Liver (tissue), 9 donors: ENCODE data around the gene EGLN1. TPM values are rescaled to one million over a fixed set of nuclear protein-coding genes. Genes with fewer than 3 reads are reported as not detected.

Experiments used
- DNase-seq: peaks from one replicate; pipeline ENCODE4 v3.0.0-alpha.2; 2017; ENCODE audit warnings: low spot score
- H3K27ac ChIP-seq, 2 donors: one replicate each; pipeline ENCODE4 v1.7.0; 2013; ENCODE audit warnings: inconsistent platforms in 2 of 2, low read length in 2 of 2, control low read depth in 1 of 2, low read depth in 1 of 2, mild to moderate bottlenecking in 1 of 2
- H3K27me3 ChIP-seq, 4 donors: one replicate each; pipeline versions ENCODE4 v1.6.1 to v1.7.0; 2013; ENCODE audit warnings: low read length in 3 of 4, inconsistent platforms in 1 of 4, mild to moderate bottlenecking in 1 of 4, moderate library complexity in 1 of 4; ENCODE audit not compliant: control insufficient read depth in 4 of 4, insufficient read depth in 4 of 4
- H3K36me3 ChIP-seq, 4 donors: one replicate each; pipeline versions ENCODE4 v1.6.1 to v1.7.0; 2013; ENCODE audit warnings: low read length in 3 of 4, mild to moderate bottlenecking in 3 of 4, low read depth in 1 of 4, moderate library complexity in 1 of 4; ENCODE audit not compliant: control insufficient read depth in 4 of 4, insufficient read depth in 3 of 4
- H3K4me1 ChIP-seq, 4 donors: one replicate each; pipeline versions ENCODE4 v1.6.1 to v1.7.0; 2013; ENCODE audit warnings: low read length in 3 of 4, mild to moderate bottlenecking in 3 of 4, moderate library complexity in 1 of 4; ENCODE audit not compliant: control insufficient read depth in 4 of 4, insufficient read depth in 4 of 4
- H3K4me3 ChIP-seq, 3 donors: one replicate each; pipeline versions ENCODE4 v1.6.1 to v1.7.0; 2013; ENCODE audit warnings: low read length in 3 of 3, control low read depth in 1 of 3, low read depth in 1 of 3, mild to moderate bottlenecking in 1 of 3
- H3K9ac ChIP-seq, 2 donors: one replicate each; pipeline ENCODE4 v1.7.0; 2013; ENCODE audit warnings: low read length in 2 of 2, mild to moderate bottlenecking in 2 of 2, moderate library complexity in 2 of 2, control low read depth in 1 of 2, low read depth in 1 of 2
- H3K9me3 ChIP-seq, 4 donors: one replicate each; pipeline versions ENCODE4 v1.6.1 to v1.7.0; 2013; ENCODE audit warnings: low read length in 3 of 4; ENCODE audit not compliant: control insufficient read depth in 4 of 4
- EGR1 ChIP-seq, 2 donors: IDR thresholded peaks; 2 replicates each; pipeline ENCODE4 v1.6.1; 2016 to 2018; ENCODE audit warnings: antibody characterized with exemption in 2 of 2, low read depth in 2 of 2
- FOXA1 ChIP-seq: IDR thresholded peaks from 2 replicates; pipeline ENCODE4 v1.6.1; 2016; ENCODE audit warnings: antibody characterized with exemption
- FOXA2 ChIP-seq: IDR thresholded peaks from 2 replicates; pipeline ENCODE4 v1.6.1; 2016; ENCODE audit warnings: antibody characterized with exemption
- JUND ChIP-seq, 2 donors: IDR thresholded peaks; 2 replicates each; pipeline ENCODE4 v1.6.1; 2016; ENCODE audit warnings: antibody characterized with exemption in 2 of 2
- NR2F2 ChIP-seq: IDR thresholded peaks from 2 replicates; pipeline ENCODE4 v1.6.1; 2016; ENCODE audit warnings: antibody characterized with exemption
- RAD21 ChIP-seq, 2 donors: IDR thresholded peaks; 2 replicates each; pipeline ENCODE4 v1.6.1; 2016; ENCODE audit warnings: antibody characterized with exemption in 2 of 2, mild to moderate bottlenecking in 2 of 2
- RXRA ChIP-seq, 2 donors: IDR thresholded peaks; 2 replicates each; pipeline ENCODE4 v1.6.1; 2017 to 2018; ENCODE audit warnings: antibody characterized with exemption in 2 of 2, mild to moderate bottlenecking in 1 of 2
- SP1 ChIP-seq: IDR thresholded peaks from 2 replicates; pipeline ENCODE4 v1.6.1; 2018; ENCODE audit warnings: antibody characterized with exemption, mild to moderate bottlenecking
- YY1 ChIP-seq: IDR thresholded peaks from 2 replicates; pipeline ENCODE4 v1.6.1; 2016; ENCODE audit warnings: antibody characterized with exemption, mild to moderate bottlenecking
- whole genome bisulfite sequencing: extraction: QIAGEN DNeasy Blood & Tissue Kit; methylation state at CpG from one replicate; pipeline ENCODE4 v1.1.7; 2013; 5-methylcytosine and 5-hydroxymethylcytosine counted together
- polyA plus RNA-seq, 2 donors: library from polyadenylated mRNA; stranded (reverse) in 1 of 2; unstranded in 1 of 2; fragments of 200-250 nt in 1 of 2; fragments of >200 nt in 1 of 2; fragmentation: Nextera tagmentation in 1 of 2; extraction: Ambion mirVana in 1 of 2; gene quantifications; one replicate each; pipeline versions ENCODE4 v1.2.1 to v1.2.3, GENCODE V29; 2013 to 2015
- total RNA-seq, 2 donors: library from RNA; depleted of rRNA; stranded (reverse); fragments of >200 nt; gene quantifications; one replicate each; pipeline ENCODE4 v1.2.3, GENCODE V29; 2014
- TF ChIP-seq, protein P1 (sequence below): IDR thresholded peaks from 2 replicates; pipeline ENCODE4 v1.6.1; 2016; ENCODE audit warnings: antibody characterized with exemption
- TF ChIP-seq, protein P2 (sequence below): IDR thresholded peaks from 2 replicates; pipeline ENCODE4 v1.6.1; 2016; ENCODE audit warnings: antibody characterized with exemption
- donor health status: healthy.
- donor health status: healthy.
- donor health status: healthy.
- donor health status: healthy.
- donor health status: healthy.

EGLN1 gene
- total and polyA plus RNA-seq, 4 donors: 7.2 to 44.8 (median 22.2) TPM

DNA sequence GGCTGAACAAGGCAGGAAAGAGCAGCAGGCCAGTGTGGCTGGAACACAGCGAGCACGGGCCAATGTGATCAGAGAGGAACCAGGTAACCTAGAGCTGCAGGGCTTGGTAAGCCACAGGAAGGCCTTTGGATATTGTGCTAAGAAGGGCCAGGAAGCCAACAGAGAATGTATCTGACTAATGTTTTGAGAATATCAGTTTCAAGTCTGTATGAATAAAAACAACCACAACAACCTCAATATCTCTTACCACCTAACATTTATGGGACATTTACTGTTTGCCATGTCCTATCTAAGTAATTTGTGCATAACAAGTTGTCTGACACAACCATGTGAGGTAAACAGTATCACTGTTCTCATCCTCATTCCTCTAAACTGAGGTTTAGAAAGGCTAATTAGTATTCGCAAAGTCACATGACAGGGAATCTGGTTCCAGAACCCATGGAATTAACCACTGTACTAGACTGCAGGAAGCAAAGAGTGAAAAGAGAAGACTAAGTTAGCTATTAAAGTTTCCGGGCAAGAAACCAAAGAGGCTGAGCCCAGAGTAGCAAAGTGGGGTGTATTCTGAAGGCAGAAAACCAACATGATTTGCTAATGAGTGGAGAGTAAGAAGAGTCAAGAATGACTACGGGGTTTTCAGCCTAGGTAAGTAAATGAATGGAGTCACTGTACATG, 45.1 kb downstream of the EGLN1 start:
- Histone ChIP-seq H3K9me3 (no peaks in the 10 kb centered on the region), H3K4me1 (peaks cover 0 to 5% (median 1%) of the 10 kb centered on the region in 4 donors), H3K4me3 (no peak overlapping the region), H3K27me3 (no peaks in the 10 kb centered on the region), H3K27ac (no peak overlapping the region), H3K9ac (no peak overlapping the region), H3K36me3 (no peaks in the 10 kb centered on the region)
- 71% methylated on average over 5 of the region's 5 CpGs for WGBS
- DNase-seq: no peak
- TF ChIP-seq SP1: no peak
- peak; percentile 22 for TF ChIP-seq YY1
- TF ChIP-seq, protein P1, sequence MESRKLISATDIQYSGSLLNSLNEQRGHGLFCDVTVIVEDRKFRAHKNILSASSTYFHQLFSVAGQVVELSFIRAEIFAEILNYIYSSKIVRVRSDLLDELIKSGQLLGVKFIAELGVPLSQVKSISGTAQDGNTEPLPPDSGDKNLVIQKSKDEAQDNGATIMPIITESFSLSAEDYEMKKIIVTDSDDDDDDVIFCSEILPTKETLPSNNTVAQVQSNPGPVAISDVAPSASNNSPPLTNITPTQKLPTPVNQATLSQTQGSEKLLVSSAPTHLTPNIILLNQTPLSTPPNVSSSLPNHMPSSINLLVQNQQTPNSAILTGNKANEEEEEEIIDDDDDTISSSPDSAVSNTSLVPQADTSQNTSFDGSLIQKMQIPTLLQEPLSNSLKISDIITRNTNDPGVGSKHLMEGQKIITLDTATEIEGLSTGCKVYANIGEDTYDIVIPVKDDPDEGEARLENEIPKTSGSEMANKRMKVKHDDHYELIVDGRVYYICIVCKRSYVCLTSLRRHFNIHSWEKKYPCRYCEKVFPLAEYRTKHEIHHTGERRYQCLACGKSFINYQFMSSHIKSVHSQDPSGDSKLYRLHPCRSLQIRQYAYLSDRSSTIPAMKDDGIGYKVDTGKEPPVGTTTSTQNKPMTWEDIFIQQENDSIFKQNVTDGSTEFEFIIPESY: peak; percentile 12

DNA sequence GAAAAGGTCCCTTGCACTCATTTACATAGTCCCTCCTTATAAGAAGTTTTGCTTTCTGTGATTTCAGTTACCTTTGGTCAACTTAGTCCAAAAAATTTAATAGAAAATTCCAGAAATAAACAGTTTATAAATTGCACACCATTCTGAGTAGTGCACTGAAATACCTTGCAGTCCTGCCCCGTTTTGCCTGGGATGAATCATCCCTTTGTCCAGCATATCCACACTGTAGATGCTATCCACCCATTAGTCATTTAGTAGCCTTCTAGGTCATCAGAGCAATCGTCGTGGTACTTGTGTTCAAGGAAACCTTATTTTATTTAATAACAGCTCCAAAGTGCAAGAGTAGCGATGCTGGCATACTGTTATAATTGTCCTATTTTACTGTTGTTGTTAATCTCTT, 46.0 kb downstream of the EGLN1 start:
- WGBS: 69% methylated on average over 4 of the region's 4 CpGs
- no peaks in the 10 kb centered on the region for H3K9me3 ChIP-seq
- H3K36me3 ChIP-seq: no peaks in the 10 kb centered on the region
- H3K27me3 ChIP-seq: no peaks in the 10 kb centered on the region
- H3K4me1 ChIP-seq: peaks cover 0 to 5% (median 0%) of the 10 kb centered on the region in 4 donors
- no peak for TF ChIP-seq JUND (IDR thresholded peaks at IDR 0.05)
- no peak for TF ChIP-seq RAD21 (IDR thresholded peaks at IDR 0.05)
- TF ChIP-seq, protein P1: no peak
- no peak for TF ChIP-seq FOXA2
- H3K27ac ChIP-seq: no peak overlapping the region
- DNase-seq: no peak
- no peak overlapping the region for H3K9ac ChIP-seq
- H3K4me3 ChIP-seq: no peak overlapping the region

DNA sequence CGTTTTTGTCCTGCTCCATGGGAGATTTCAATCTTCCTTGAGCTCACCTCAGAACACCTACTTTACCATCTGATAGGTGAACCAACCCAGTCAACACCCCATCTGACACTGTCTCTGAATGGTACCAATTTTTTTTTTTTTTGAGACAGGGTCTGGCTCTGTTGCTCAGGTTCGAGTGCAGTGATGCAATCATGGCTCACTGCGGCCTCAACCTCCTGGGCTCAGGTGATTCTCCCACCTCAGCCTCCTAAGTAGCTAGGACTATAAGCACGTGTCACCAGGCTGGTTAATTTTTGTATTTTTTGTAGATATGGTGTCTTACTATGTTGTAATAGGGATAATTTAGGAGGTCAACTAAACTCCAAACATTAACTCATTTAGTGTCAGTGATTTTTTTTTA, 47.7 kb downstream of the EGLN1 start:
- Histone ChIP-seq H3K9ac (no peak overlapping the region), H3K27me3 (no peaks in the 10 kb centered on the region), H3K9me3 (no peaks in the 10 kb centered on the region), H3K27ac (no peak overlapping the region), H3K36me3 (peaks cover 0 to 5% (median 0%) of the 10 kb centered on the region in 4 donors), H3K4me3 (no peak overlapping the region), H3K4me1 (peaks cover 0 to 5% (median 0%) of the 10 kb centered on the region in 4 donors)
- no peak for TF ChIP-seq EGR1 (IDR thresholded peaks at IDR 0.05; ENCODE audit: low read depth in 2 of 2)
- TF ChIP-seq, protein P1: no peak
- no peak for TF ChIP-seq RXRA (IDR thresholded peaks at IDR 0.05)
- TF ChIP-seq YY1: no peak
- no peak for TF ChIP-seq FOXA1
- TF ChIP-seq, protein P2, sequence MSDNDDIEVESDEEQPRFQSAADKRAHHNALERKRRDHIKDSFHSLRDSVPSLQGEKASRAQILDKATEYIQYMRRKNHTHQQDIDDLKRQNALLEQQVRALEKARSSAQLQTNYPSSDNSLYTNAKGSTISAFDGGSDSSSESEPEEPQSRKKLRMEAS: no peak
- no peak for TF ChIP-seq NR2F2
- 91% methylated on average over 4 of the region's 4 CpGs for WGBS
- DNase-seq: no peak
